ENCODE data around the gene KRT15. TPM values are rescaled to one million over a fixed set of nuclear protein-coding genes. Genes with fewer than 3 reads are reported as not detected.

KRT15 gene
- total RNA-seq, 1 experiment from 2014 or later: 0.55 TPM

GRCh38 chr17:41511116-41511515, 7.6 kb downstream of the KRT15 start:
- no peak for TF ChIP-seq ARID4B (CRISPR knock-in tag; IDR thresholded peaks at IDR 0.05; ENCODE audit: borderline replicate concordance)
- TF ChIP-seq ZNF263 (CRISPR knock-in tag; IDR thresholded peaks at IDR 0.05; ENCODE audit: low read depth): no peak
- TF ChIP-seq ZNF281 (CRISPR knock-in tag; IDR thresholded peaks at IDR 0.05): no peak
- no peak for TF ChIP-seq TEAD4 (CRISPR knock-in tag; IDR thresholded peaks at IDR 0.05)
- TF ChIP-seq ZNF138 (CRISPR knock-in tag; conservative IDR thresholded peaks at IDR 0.05): no peak
- H3K27ac Mint-ChIP-seq: no peak overlapping the region
- DNase-seq (ENCODE audit: low spot score) (no peak), ATAC-seq (peak; percentile 80)
- POLR2A ChIA-PET: interaction anchor here (0.8 kb wide), 1 partner anchor 10 kb away, joined by 3 read pairs; no protein-coding TSS in a partner anchor
- H3K4me3 Mint-ChIP-seq: no peak overlapping the region
- CTCF ChIA-PET: interaction anchor here (1.0 to 15.4 kb wide), 4 partner anchors 18 to 188 kb away, joined by 3 to 116 read pairs (median 6); partner anchors contain the start of gene KRT19
- peaks cover 22% of the 10 kb centered on the region for H3K4me1 Mint-ChIP-seq
- H3K36me3 Mint-ChIP-seq: no peaks in the 10 kb centered on the region
- H3K27me3 Mint-ChIP-seq (ENCODE audit: low read depth): no peaks in the 10 kb centered on the region; the same call in 1 of the 2 replicates
- no peaks in the 10 kb centered on the region for H3K9me3 Mint-ChIP-seq

- POLR2A ChIA-PET: interaction anchor here (0.6 to 1.0 kb wide), 2 partner anchors 18 to 629 kb away, joined by 3 to 6 read pairs; partner anchors contain the start of gene KRT19
- Mint-ChIP-seq H3K36me3 (no peaks in the 10 kb centered on the region), H3K27ac (peak overlapping the region; percentile 41; the same call in 1 of the 2 replicates), H3K4me3 (no peak overlapping the region), H3K27me3 (ENCODE audit: low read depth) (no peaks in the 10 kb centered on the region; the same call in 1 of the 2 replicates), H3K4me1 (peaks cover 22% of the 10 kb centered on the region), H3K9me3 (no peaks in the 10 kb centered on the region)
- CTCF ChIA-PET: interaction anchor here (0.7 to 15.4 kb wide), 8 partner anchors 19 to 187 kb away, joined by 3 to 116 read pairs (median 4); partner anchors contain the start of gene KRT19
- ATAC-seq (peak; percentile 72), DNase-seq (ENCODE audit: low spot score) (no peak)
- TF ChIP-seq ZBTB43 (CRISPR knock-in tag; IDR thresholded peaks at IDR 0.05) (no peak), ZNF317 (CRISPR knock-in tag; IDR thresholded peaks at IDR 0.05; ENCODE audit: borderline replicate concordance, low read depth) (no peak), ATF3 (CRISPR knock-in tag; conservative IDR thresholded peaks at IDR 0.05) (no peak), ZNF281 (CRISPR knock-in tag; IDR thresholded peaks at IDR 0.05) (no peak), MLX (CRISPR knock-in tag; IDR thresholded peaks at IDR 0.05) (no peak), NR2C2 (CRISPR knock-in tag; IDR thresholded peaks at IDR 0.05) (no peak), ETV6 (CRISPR knock-in tag; IDR thresholded peaks at IDR 0.05) (no peak), ZNF232 (CRISPR knock-in tag; IDR thresholded peaks at IDR 0.05) (no peak), EMX1 (CRISPR knock-in tag; IDR thresholded peaks at IDR 0.05) (no peak), ATF6 (CRISPR knock-in tag; IDR thresholded peaks at IDR 0.05) (no peak)
These were observed 8.2 kb downstream of the KRT15 start for GRCh38 chr17:41510251-41511065.

Data from WTC11 (cell line).